Loucy (cell line): ENCODE results near the gene MAGEF1.

ENCODE experiments used
- H2AFZ ChIP-seq: fragments of 200-600 bp; sonication (generic); 2 replicates; pipeline ENCODE4 v1.6.0; 2016; ENCODE audit warnings: antibody characterized with exemption, mild to moderate bottlenecking, low read length, moderate library complexity
- H3F3A ChIP-seq: fragments of 200-600 bp; 2 replicates; pipeline ENCODE4 v1.6.0; 2016; ENCODE audit warnings: antibody characterized with exemption, low read depth, mild to moderate bottlenecking
- H3K27me3 ChIP-seq: fragments of 200-600 bp; sonication (generic); 2 replicates; pipeline ENCODE4 v1.6.1; 2014; ENCODE audit warnings: low read length, mild to moderate bottlenecking; ENCODE audit not compliant: insufficient read depth, poor library complexity, severe bottlenecking
- H3K36me3 ChIP-seq: fragments of 200-600 bp; sonication (generic); 2 replicates; pipeline ENCODE4 v1.6.1; 2016; ENCODE audit warnings: low read length; ENCODE audit not compliant: insufficient read depth
- H3K4me1 ChIP-seq: fragments of 200-600 bp; sonication (generic); 2 replicates; pipeline ENCODE4 v1.5.1; 2014; ENCODE audit warnings: low read length, mild to moderate bottlenecking; ENCODE audit not compliant: insufficient read depth, poor library complexity, severe bottlenecking
- H3K4me2 ChIP-seq: fragments of 200-600 bp; sonication (generic); 2 replicates; pipeline ENCODE4 v1.6.0; 2014; ENCODE audit warnings: antibody characterized with exemption, low read length, low read depth, mild to moderate bottlenecking; ENCODE audit not compliant: poor library complexity, severe bottlenecking
- H3K4me3 ChIP-seq: fragments of 200-600 bp; sonication (generic); 2 replicates; pipeline ENCODE4 v1.5.1; 2014; ENCODE audit warnings: low read length, mild to moderate bottlenecking, mixed read lengths; ENCODE audit not compliant: poor library complexity, severe bottlenecking
- H3K79me2 ChIP-seq: fragments of 200-600 bp; sonication (generic); 2 replicates; pipeline ENCODE4 v1.6.1; 2014; ENCODE audit warnings: low read length; ENCODE audit not compliant: insufficient read depth
- H3K9ac ChIP-seq: fragments of 200-600 bp; sonication (generic); 2 replicates; pipeline ENCODE4 v1.6.0; 2014; ENCODE audit warnings: mild to moderate bottlenecking, low read depth, low read length, moderate library complexity; ENCODE audit not compliant: poor library complexity, severe bottlenecking
- H3K9me2 ChIP-seq: fragments of 200-600 bp; sonication (generic); replicated peaks from 2 replicates; pipeline ENCODE4 v1.6.1; 2016; ENCODE audit warnings: low read depth, low read length, mixed read lengths
- H3K9me3 ChIP-seq: fragments of 200-600 bp; sonication (generic); 2 replicates; pipeline ENCODE4 v1.6.1; 2014; ENCODE audit warnings: mild to moderate bottlenecking, antibody characterized with exemption, low read length, low read depth; ENCODE audit not compliant: insufficient read depth
- H4K20me1 ChIP-seq: fragments of 200-600 bp; sonication (generic); 2 replicates; pipeline ENCODE4 v1.6.0; 2014; ENCODE audit warnings: antibody characterized with exemption, low read length, mild to moderate bottlenecking; ENCODE audit not compliant: insufficient read depth, poor library complexity, severe bottlenecking
- CTCF ChIP-seq: fragments of 200-600 bp; sonication (generic); conservative IDR thresholded peaks from 2 replicates; pipeline ENCODE4 v1.5.1; 2014; ENCODE audit warnings: mild to moderate bottlenecking, antibody characterized with exemption, low read length
- EZH2phosphoT487 ChIP-seq: fragments of 200-600 bp; IDR thresholded peaks from 2 replicates; pipeline ENCODE4 v1.6.1; 2018; ENCODE audit warnings: antibody characterized with exemption, mild to moderate bottlenecking, moderate library complexity, borderline replicate concordance

Gene MAGEF1

GRCh38 chr3:184660931-184661330 is 50.9 kb downstream of the MAGEF1 start:
- no peak for TF ChIP-seq CTCF
- TF ChIP-seq EZH2phosphoT487, result no peak
- no peak overlapping the region for H3K4me3 ChIP-seq
- H3K27me3 ChIP-seq, result no peaks in the 10 kb centered on the region
- peaks cover 4% of the 10 kb centered on the region for H3K4me1 ChIP-seq
- no peaks in the 10 kb centered on the region for H3K36me3 ChIP-seq
- no peaks in the 10 kb centered on the region for H3K9me3 ChIP-seq
- H3K9ac ChIP-seq, result no peak overlapping the region
- no peak overlapping the region for H3K4me2 ChIP-seq
- H3K9me2 ChIP-seq, result no peaks in the 10 kb centered on the region
- peak overlapping the region; percentile 72; the same call in 1 of the 2 replicates for H2AFZ ChIP-seq
- no peaks in the 10 kb centered on the region for H4K20me1 ChIP-seq
- no peaks in the 10 kb centered on the region for H3K79me2 ChIP-seq
- no peaks in the 10 kb centered on the region for H3F3A ChIP-seq
